ENCODE measurements around the gene NMUR1.

NMUR1 gene

DNA sequence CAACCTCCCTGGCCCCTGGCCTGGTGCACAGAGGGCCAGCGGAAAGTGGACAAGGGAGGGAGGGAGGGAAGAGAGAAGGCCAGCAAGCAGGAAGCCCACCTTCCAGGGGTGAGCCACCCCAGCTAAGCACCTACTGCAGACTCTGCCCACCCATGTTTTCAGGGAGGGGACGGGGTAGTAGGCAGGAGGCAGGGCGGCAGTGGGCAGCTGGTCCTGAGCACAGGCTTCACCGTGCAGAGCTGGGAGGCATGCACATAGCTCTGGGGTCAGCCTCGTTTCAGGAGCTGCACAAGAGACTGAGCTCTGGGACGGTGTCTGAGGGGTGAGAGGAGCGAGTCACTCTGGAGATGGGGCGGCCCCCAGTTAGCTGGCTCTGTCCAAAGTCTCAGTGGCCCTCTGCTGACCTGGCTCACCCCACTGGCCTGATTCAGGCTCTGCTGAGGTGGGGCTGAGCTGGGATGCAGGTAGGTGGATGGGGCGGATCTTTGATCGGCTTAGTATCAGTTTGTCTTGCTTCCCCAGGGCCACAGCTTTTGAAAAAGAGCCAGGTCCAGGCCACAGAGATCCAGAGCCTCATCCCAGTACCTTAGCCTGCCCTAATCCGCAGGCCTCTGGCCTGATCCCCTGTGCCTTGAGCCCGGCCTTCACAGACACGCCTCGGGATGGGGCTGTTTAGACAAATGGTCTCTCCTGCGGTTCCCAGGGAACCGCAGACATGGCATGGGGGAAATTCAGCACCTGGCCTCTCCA lies 3.7 kb downstream of the NMUR1 start:
- no peak for DNase-seq (ENCODE audit: low read depth in 2 of 2)

GRCh38 chr2:231525248-231526163 lies 4.7 kb downstream of the NMUR1 start:
- DNase-seq (ENCODE audit: low read depth in 2 of 2): no peak

DNA sequence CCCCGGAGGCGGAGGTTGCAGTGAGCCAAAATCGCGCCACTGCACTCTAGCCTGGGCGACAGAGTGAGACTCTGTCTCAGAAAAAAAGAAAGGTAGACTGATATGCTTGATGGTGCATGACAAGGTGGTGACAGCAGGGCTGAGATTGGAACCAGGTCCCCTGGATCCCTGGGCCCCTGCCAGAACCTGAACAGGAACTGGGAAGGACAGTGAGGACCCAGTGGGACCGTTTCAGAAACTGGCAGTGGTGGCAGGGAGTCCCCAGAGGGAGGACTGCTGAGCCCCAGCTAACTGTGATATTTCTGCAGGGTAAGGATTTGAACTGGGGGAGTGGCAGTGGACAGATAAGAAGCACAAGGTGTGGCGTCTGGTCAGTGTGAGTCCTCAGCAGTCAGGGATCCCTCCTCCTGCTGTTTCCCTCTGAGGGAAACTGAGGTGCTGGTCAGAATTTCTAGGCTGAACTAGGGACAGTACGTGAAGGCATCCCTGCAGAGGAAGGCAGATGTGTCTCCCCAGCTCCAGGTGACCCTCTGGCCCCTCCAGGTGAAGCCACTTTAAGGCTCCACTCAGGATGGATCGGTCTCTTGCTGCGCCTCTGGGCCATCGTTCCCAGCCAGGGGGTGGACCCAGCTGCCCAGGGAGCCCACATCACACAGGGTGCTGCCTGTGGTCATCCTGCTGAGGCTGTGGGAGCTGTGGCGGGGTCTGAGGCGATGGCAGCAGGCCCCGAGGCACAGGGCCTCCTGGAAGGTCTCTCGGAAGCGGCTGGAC lies 5.6 kb downstream of the NMUR1 start:
- DNase-seq (ENCODE audit: low read depth in 2 of 2): no peak

GRCh38 chr2:231523451-231524285 lies 6.6 kb downstream of the NMUR1 start:
- DNase-seq (ENCODE audit: low read depth in 2 of 2): no peak

- no peak for DNase-seq (ENCODE audit: low read depth in 2 of 2)
Measured at GRCh38 chr2:231522418-231523180, 7.6 kb downstream of the NMUR1 start.

GRCh38 chr2:231521443-231521842 lies 8.8 kb downstream of the NMUR1 start:
- no peak for DNase-seq (ENCODE audit: low read depth in 2 of 2)

DNA sequence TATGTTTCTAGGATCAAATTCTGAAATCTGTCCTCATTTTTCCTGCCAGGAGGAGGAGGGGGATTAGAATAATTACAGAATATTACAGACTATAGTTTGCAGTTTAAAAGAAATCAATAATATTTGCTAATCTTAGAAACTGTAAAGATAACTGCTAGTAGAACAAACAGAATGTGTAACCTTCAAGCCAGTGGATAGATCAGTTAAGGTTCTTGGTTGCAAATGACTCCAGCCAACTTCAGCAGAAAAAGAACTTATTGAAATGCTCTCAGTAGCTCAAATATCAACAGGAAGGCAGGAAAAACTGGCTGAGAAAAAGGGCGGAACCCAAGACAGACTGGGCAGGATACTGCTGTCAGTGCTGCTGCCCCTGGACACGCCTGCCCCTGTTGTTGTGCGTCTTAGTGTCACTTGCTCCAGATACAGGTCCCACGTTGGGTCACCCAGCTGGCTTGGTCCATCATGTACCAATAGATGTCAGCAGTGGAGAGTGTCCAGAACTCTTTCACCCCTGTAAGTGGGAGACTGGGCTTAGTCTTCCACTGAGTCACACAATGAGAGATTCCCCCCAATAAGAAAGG lies 10.2 kb downstream of the NMUR1 start:
- no peak for DNase-seq (ENCODE audit: low read depth in 2 of 2)

DNA sequence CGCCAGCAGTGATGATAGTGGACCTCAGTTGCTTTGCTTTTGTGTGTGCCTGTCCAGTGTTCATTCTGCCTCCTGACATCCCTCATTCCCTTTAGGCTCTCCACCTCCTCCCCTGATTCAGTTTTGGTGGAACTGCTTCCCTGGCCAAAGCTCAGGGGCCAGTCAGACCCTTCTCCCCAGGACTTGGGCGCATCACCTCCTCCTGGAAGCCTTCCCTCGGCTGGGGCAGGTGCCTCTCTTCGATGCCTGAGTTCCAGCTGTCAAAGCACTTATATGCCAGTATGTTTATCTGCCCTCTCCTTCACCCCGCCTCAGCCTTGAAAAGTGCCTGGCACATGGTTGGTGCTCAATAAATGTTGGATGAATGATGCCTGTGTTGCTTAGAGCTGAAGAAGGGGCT lies 11.5 kb downstream of the NMUR1 start:
- DNase-seq (ENCODE audit: low read depth in 2 of 2): no peak

- DNase-seq (ENCODE audit: low read depth in 2 of 2): no peak
Measured at GRCh38 chr2:231515603-231516002, 14.6 kb downstream of the NMUR1 start.

- DNase-seq (ENCODE audit: low read depth in 2 of 2): no peak
Measured at GRCh38 chr2:231514951-231515297, 15.3 kb downstream of the NMUR1 start.

DNA sequence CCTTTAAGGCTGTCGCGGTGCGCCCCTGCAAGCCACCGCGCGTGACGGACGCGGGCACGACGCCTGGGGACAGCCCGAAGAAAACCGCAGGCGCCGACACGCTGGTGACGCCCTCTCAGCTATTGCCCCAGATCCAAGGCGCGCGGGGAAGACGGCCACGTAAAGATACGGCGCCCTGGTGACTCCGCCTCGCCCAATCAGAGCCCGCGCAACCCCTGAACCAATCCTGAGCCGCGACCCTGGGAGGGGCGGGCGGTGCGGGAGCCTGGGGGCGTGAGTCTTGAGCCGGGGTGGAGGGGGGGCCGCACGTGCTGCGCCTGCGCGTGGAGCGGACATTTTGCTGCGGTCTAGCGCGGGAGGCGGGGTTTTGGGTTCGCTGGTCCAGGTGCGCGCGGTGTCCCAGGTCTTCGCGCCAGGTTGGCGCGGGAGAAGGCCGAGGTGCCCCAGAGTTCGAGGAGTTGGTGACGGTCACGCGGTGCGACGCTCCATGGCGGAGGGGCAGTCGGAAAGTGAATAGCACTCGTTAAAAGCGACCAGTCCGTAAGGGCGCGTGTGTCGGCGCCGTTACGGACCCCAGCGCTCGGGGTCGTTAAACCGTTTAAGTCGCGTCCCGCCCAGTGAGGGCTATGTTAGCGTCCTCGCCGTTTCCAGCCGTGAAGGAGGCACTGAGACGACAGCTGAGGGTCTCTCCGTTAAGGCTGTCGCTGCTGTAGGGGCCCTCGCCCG lies 15.9 kb downstream of the NMUR1 start:
- DNase-seq (ENCODE audit: low read depth in 2 of 2): peak; percentile 95 to 99

- no peak for DNase-seq (ENCODE audit: low read depth in 2 of 2)
Measured at GRCh38 chr2:231513746-231514224, 16.5 kb downstream of the NMUR1 start.

DNA sequence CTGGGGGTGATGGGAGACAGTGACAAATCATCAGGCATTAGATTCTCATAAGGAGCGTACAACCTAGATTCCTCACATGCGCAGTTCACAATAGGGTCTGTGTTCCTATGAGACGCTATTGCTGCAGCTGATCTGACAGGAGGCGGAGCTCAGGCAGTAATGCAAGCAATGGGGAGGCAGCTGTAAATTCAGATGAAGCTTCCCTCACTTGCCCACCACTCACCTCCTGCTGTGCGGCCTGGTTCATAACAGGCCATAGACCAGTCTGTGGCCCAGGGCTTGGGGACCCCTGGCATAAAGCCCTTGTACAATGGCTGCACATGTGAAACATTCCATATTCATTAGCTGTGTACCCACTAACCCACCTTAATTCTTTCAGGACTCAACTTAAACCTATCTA lies 18.0 kb downstream of the NMUR1 start:
- no peak for DNase-seq (ENCODE audit: low read depth in 2 of 2)

DNA sequence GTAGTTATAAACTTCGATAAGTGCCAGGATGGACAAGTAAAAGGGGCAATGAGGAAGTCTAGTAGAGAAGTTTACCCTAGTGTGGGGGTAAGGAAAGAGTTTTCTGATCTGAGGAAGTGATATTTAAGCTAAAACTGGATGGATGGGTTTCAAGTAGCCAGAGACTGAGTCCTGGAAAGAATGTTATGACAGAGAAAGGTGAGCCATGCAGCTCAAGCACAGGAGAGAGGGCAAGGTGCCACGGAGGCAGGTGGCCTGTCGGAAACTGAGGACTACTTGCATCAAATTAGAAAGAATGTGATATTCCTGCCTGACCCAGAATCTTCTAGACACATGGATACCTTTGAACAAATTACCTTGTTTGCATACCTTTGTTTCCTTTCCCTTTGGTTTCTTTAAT lies 26.5 kb downstream of the NMUR1 start:
- no peak for DNase-seq (ENCODE audit: low read depth in 2 of 2)

DNA sequence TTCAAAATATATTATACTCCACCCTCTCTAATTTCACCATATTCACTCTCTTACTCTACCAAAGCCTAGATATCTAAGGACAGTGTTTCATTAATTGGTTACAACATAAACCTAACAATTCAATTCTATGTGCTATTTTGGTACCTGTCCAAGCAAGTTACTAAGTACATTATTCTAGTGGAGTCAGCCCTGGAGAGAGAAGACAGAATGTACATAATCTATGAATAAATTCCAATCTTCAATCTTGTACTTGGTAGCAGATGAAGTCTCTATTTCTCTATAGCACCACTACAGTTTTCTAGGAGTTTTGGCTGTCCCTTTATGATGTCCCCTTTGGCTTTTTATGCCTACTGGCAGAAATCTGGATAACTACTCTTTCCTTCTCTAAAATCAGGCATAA lies 27.6 kb downstream of the NMUR1 start:
- no peak for DNase-seq (ENCODE audit: low read depth in 2 of 2)

DNA sequence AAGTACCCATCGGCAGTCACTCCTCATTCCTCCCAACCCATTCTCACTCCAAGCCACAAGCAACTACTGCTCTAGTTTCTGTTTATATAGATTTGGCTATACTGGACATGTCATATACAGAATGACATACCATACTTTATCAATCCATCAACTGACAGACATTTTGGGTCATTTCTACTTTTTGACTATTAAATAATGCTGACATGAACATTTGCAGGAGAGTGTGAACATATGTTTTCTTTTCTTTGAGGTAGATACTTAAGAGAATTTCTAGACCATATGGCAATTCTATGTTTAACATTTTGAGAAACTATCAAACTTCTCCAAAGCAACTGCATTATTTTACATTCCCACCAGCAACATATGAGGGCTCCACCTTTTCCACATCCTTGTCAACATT lies 32.6 kb downstream of the NMUR1 start:
- DNase-seq (ENCODE audit: low read depth in 2 of 2): no peak

GRCh38 chr2:231494669-231495068 lies 35.6 kb downstream of the NMUR1 start:
- no peak for DNase-seq (ENCODE audit: low read depth in 2 of 2)

DNA sequence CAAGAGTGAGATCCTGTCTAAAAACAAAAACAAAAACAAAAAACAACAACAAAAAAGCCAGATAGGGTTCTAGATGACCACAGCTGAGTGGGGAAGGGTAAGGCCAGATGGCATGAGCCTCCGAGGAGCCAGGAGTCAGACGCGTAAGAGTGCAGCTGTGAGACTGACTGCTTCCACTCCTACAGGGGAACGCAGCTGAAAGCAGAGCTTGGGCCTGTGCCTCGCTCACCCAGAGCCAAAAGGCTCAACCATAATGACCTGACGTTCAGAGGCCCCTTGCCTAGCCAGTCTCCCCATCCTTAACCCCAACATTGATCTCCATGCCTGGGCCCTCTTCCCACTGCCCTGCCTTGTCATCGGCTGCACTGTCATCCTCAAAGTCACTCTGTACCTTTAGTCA lies 39.4 kb downstream of the NMUR1 start:
- no peak for DNase-seq (ENCODE audit: low read depth in 2 of 2)

DNA sequence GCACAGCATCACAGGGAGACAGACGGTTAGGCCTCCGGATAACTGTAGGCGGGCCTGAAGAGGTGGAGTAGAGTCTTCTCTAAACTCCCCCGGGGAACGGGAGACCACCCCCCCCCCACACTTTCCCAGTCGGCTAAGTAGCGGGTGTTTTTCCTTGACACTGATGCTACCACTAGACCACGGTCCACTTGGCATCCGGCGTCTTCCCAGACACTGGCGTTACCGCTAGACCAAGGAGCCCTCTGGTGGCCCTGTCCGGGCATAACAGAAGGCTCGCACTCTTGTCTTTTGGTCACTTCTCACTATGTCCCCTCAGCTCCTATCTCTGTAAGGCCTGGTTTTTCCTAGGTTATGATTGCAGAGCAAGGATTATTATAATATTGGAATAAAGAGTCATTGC lies 40.3 kb downstream of the NMUR1 start:
- DNase-seq (ENCODE audit: low read depth in 2 of 2): no peak

- DNase-seq (ENCODE audit: low read depth in 2 of 2): no peak
Measured at GRCh38 chr2:231488331-231488730, 41.9 kb downstream of the NMUR1 start.
